ENCODE measurements around the gene PRPS1L1. TPM values are rescaled to one million over a fixed set of nuclear protein-coding genes. Genes with fewer than 3 reads are reported as not detected.
A peak's percentile ranks its signal among the peaks of the same experiment; 100 is the strongest.

Gene PRPS1L1
- polyA plus RNA-seq, 1 donor (not counting 4 experiments of a cell fraction or from before 2014, with no cell fraction given) = not detected

DNA sequence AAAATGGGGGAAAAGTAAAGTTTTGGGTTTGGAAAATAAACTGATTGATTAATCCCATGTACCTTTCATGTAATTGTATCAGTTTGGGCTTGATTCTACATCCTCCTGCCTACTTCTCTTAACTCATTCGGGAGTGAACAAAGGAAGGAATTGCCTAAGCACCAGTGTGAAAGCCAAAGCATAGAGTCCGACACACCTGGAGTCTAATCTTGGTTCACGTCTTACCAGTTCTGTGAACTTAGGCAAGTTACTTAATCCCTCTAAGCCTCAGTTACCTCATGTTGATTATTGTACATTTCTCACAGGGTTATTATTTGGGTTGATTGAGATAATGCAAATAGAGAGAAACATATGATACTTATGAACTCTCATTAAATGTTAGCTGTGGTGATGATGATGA is 41.1 kb upstream of the PRPS1L1 start:
- H3K4me3 ChIP-seq (ENCODE audit: control insufficient read depth in 2 of 3, extremely low read depth in 1 of 3, insufficient read depth in 2 of 3, low read depth in 1 of 3, low read length in 3 of 3) = no peak overlapping the region
- no peak overlapping the region for H2AFZ ChIP-seq (ENCODE audit: control insufficient read depth, low read length)
- H3K9me1 ChIP-seq (ENCODE audit: control insufficient read depth, extremely low read depth, insufficient read depth, low read length) = no peaks in the 10 kb centered on the region
- no peak for TF ChIP-seq EZH2 (IDR thresholded peaks at IDR 0.05; ENCODE audit: low read length)
- no peak for TF ChIP-seq CTCF (optimal IDR thresholded peaks at IDR 0.05 in 1 of 3, IDR thresholded peaks at IDR 0.05 in 1 of 3, conservative IDR thresholded peaks at IDR 0.05 in 1 of 3; ENCODE audit: extremely low read depth in 1 of 3, insufficient read depth in 2 of 3, low read length in 3 of 3)
- no peaks in the 10 kb centered on the region for H3K4me1 ChIP-seq (ENCODE audit: control insufficient read depth, extremely low read depth, insufficient read depth, low read length)
- H3K9ac ChIP-seq (ENCODE audit: control insufficient read depth, extremely low read depth, insufficient read depth, low read length) = no peak overlapping the region
- no peaks in the 10 kb centered on the region for H4K20me1 ChIP-seq (ENCODE audit: control insufficient read depth, extremely low read depth, insufficient read depth, low read length)
- dilution Hi-C loops (cut with MboI; ENCODE audit: extremely low pct_ligation_motif_present, low sequenced_read_pairs) = no loop called here
- DNase-seq (ENCODE audit: low read depth, low spot score) (no peak), FAIRE-seq (no peak)
- no peak overlapping the region for H3K4me2 ChIP-seq (ENCODE audit: control insufficient read depth, extremely low read depth, insufficient read depth, low read depth, low read length)
- no peaks in the 10 kb centered on the region for H3K27me3 ChIP-seq (ENCODE audit: control insufficient read depth, extremely low read depth, insufficient read depth, low read length)
- no peaks in the 10 kb centered on the region for H3K79me2 ChIP-seq (ENCODE audit: control insufficient read depth, insufficient read depth, low read length)
- no peaks in the 10 kb centered on the region for H3K9me3 ChIP-seq (ENCODE audit: control insufficient read depth, low read depth, low read length)
- H3K36me3 ChIP-seq (ENCODE audit: control insufficient read depth in 2 of 2, extremely low read depth in 1 of 2, insufficient read depth in 2 of 2, low read length in 2 of 2) = no peaks in the 10 kb centered on the region
- H3K27ac ChIP-seq (ENCODE audit: control insufficient read depth, insufficient read depth, low read length) = no peak overlapping the region

DNA sequence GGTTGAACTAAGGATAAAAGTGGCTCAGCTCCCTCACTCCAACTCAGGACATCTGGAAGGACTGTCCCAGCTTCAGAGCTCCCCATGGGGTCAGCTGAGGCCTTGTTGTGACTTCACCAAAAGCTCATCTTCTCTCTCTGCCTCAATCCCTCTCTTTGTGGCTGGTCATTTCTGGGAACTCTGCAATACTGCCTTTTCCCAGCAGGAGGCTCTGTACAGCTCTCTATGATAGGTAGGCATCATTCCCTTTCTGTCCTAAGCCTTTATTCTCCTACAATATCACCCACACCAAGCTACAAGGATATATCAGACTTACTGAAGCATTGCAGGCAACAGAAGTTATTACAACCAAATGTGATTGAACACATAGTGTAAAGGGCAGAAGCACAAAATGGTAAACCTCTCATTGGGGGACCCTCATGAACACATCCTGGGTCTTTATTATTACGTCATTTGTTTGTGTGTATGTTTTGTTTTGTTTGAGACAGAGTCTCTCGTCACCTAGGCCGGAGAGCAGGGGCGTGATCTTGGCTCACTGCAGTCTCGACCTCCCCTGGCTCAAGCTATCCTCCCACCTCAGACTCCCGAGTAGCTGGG is 36.7 kb upstream of the PRPS1L1 start:
- Histone ChIP-seq H3K4me2 (ENCODE audit: control insufficient read depth, extremely low read depth, insufficient read depth, low read depth, low read length) (no peak overlapping the region), H3K9me1 (ENCODE audit: control insufficient read depth, extremely low read depth, insufficient read depth, low read length) (no peaks in the 10 kb centered on the region), H3K36me3 (ENCODE audit: control insufficient read depth in 2 of 2, extremely low read depth in 1 of 2, insufficient read depth in 2 of 2, low read length in 2 of 2) (no peaks in the 10 kb centered on the region), H3K9ac (ENCODE audit: control insufficient read depth, extremely low read depth, insufficient read depth, low read length) (no peak overlapping the region), H2AFZ (ENCODE audit: control insufficient read depth, low read length) (no peak overlapping the region), H3K79me2 (ENCODE audit: control insufficient read depth, insufficient read depth, low read length) (no peaks in the 10 kb centered on the region), H4K20me1 (ENCODE audit: control insufficient read depth, extremely low read depth, insufficient read depth, low read length) (no peaks in the 10 kb centered on the region), H3K9me3 (ENCODE audit: control insufficient read depth, low read depth, low read length) (no peaks in the 10 kb centered on the region), H3K4me1 (ENCODE audit: control insufficient read depth, extremely low read depth, insufficient read depth, low read length) (no peaks in the 10 kb centered on the region), H3K27me3 (ENCODE audit: control insufficient read depth, extremely low read depth, insufficient read depth, low read length) (no peaks in the 10 kb centered on the region), H3K27ac (ENCODE audit: control insufficient read depth, insufficient read depth, low read length) (no peak overlapping the region), H3K4me3 (ENCODE audit: control insufficient read depth in 2 of 3, extremely low read depth in 1 of 3, insufficient read depth in 2 of 3, low read depth in 1 of 3, low read length in 3 of 3) (no peak overlapping the region)
- FAIRE-seq = peak; percentile 32
- no peak for DNase-seq (ENCODE audit: low read depth, low spot score)
- no peak for TF ChIP-seq EZH2 (IDR thresholded peaks at IDR 0.05; ENCODE audit: low read length)
- peak; percentile 54 to 79 (median 69) for TF ChIP-seq CTCF (optimal IDR thresholded peaks at IDR 0.05 in 1 of 3, IDR thresholded peaks at IDR 0.05 in 1 of 3, conservative IDR thresholded peaks at IDR 0.05 in 1 of 3; ENCODE audit: extremely low read depth in 1 of 3, insufficient read depth in 2 of 3, low read length in 3 of 3)
- dilution Hi-C loops (cut with MboI; ENCODE audit: extremely low pct_ligation_motif_present, low sequenced_read_pairs) = no loop called here
